ENCODE measurements around the gene RNF6. TPM values are rescaled to one million over a fixed set of nuclear protein-coding genes. Genes with fewer than 3 reads are reported as not detected.
"Not testable (repeated sequence)": the region's sequence is repeated elsewhere in the genome, so short reads cannot be mapped to it uniquely, and the experiment has no call there.

RNF6 gene
- total RNA-seq, 1 donor from 2014 or later, result 15.8 TPM

GRCh38 chr13:26253262-26253786, 31.2 kb upstream of the RNF6 start:
- no peak for DNase-seq (ENCODE audit: low spot score in 2 of 2)
- peak overlapping the region in 1 of 2 donors; percentile 94 for H3K27ac ChIP-seq

GRCh38 chr13:26252006-26252405, 29.9 kb upstream of the RNF6 start:
- H3K36me3 ChIP-seq; H3K4me3 ChIP-seq; H3K27me3 ChIP-seq; H3K27ac ChIP-seq; DNase-seq (ENCODE audit: low spot score in 2 of 2); H3K9me3 ChIP-seq: not testable (repeated sequence)
- peaks cover 5 to 11% of the 10 kb centered on the region in 2 donors for H3K4me1 ChIP-seq
- intact Hi-C loops (cut with DNase I), result loop anchor here (2.0 to 10.0 kb wide), 3 partner anchors 170 to 305 kb away; partner anchors contain the start of gene WASF3

More at GRCh38 chr13:26253262-26253786, 31.2 kb upstream of the RNF6 start:
- Histone ChIP-seq H3K27me3 (no peaks in the 10 kb centered on the region), H3K9me3 (no peaks in the 10 kb centered on the region), H3K4me3 (peak overlapping the region; percentile 86 to 98), H3K36me3 (no peaks in the 10 kb centered on the region), H3K4me1 (peaks cover 5 to 11% of the 10 kb centered on the region in 2 donors)
- intact Hi-C loops (cut with DNase I), result loop anchor here (1.0 to 10.0 kb wide), 4 partner anchors 31 to 303 kb away; partner anchors contain the start of genes RNF6 and WASF3
- no peak for TF ChIP-seq CTCF (IDR thresholded peaks at IDR 0.05)

- Histone ChIP-seq H3K4me3 (no peak overlapping the region), H3K27ac (no peak overlapping the region), H3K27me3 (no peaks in the 10 kb centered on the region), H3K9me3 (no peaks in the 10 kb centered on the region), H3K4me1 (no peaks in the 10 kb centered on the region), H3K36me3 (no peaks in the 10 kb centered on the region)
- no peak for TF ChIP-seq CTCF (IDR thresholded peaks at IDR 0.05)
- intact Hi-C loops (cut with DNase I), result no loop called here
- DNase-seq (ENCODE audit: low spot score in 2 of 2), result no peak
Observed at GRCh38 chr13:26249551-26249950, 27.4 kb upstream of the RNF6 start.

- Histone ChIP-seq H3K4me1 (no peaks in the 10 kb centered on the region), H3K27me3 (no peaks in the 10 kb centered on the region), H3K36me3 (no peaks in the 10 kb centered on the region), H3K4me3 (no peak overlapping the region), H3K9me3 (peaks cover 0 to under 1% of the 10 kb centered on the region in 2 donors), H3K27ac (no peak overlapping the region)
- no peak for TF ChIP-seq CTCF (IDR thresholded peaks at IDR 0.05)
- intact Hi-C loops (cut with DNase I), result no loop called here
- no peak for DNase-seq (ENCODE audit: low spot score in 2 of 2)
Observed at GRCh38 chr13:26247608-26248007, 25.5 kb upstream of the RNF6 start.

- no peak for DNase-seq (ENCODE audit: low spot score in 2 of 2)
- Histone ChIP-seq H3K4me1 (no peaks in the 10 kb centered on the region), H3K9me3 (peaks cover 0 to 7% of the 10 kb centered on the region in 2 donors), H3K27me3 (no peaks in the 10 kb centered on the region), H3K36me3 (no peaks in the 10 kb centered on the region), H3K27ac (no peak overlapping the region), H3K4me3 (no peak overlapping the region)
- intact Hi-C loops (cut with DNase I), result no loop called here
- TF ChIP-seq CTCF (IDR thresholded peaks at IDR 0.05), result no peak
Observed at GRCh38 chr13:26247011-26247410, 24.9 kb upstream of the RNF6 start.

- intact Hi-C loops (cut with DNase I), result no loop called here
- H3K27ac ChIP-seq, result no peak overlapping the region
- DNase-seq (ENCODE audit: low spot score in 2 of 2), result no peak
- no peaks in the 10 kb centered on the region for H3K4me1 ChIP-seq
- H3K4me3 ChIP-seq, result no peak overlapping the region
- no peak for TF ChIP-seq CTCF (IDR thresholded peaks at IDR 0.05)
- H3K9me3 ChIP-seq, result peaks cover 0 to 7% of the 10 kb centered on the region in 2 donors
- H3K36me3 ChIP-seq, result no peaks in the 10 kb centered on the region
- no peaks in the 10 kb centered on the region for H3K27me3 ChIP-seq
Observed at GRCh38 chr13:26246154-26246553, 24.0 kb upstream of the RNF6 start.
